Caco-2 (cell line): ENCODE measurements around the gene CNTN2. TPM values are rescaled to one million over a fixed set of nuclear protein-coding genes. Genes with fewer than 3 reads are reported as not detected.

Source experiments
- BruUV-seq: library from RNA; stranded (reverse); fragments of 400-500 nt; replicated peaks from 2 replicates; lab custom pipeline; 2021; lab: Mats Ljungman, UMichigan
- CTCF ChIA-PET: fragments of 300-600 bp; sonication (Branson Sonifier 250); formaldehyde crosslinking; loops from one replicate; lab custom pipeline; 2022; ENCODE audit warnings: antibody characterized with exemption; lab: Charles Lee
- POLR2A ChIA-PET: fragments of 300-600 bp; sonication (Branson Sonifier 250); formaldehyde crosslinking; loops from one replicate; lab custom pipeline; 2022; ENCODE audit warnings: antibody characterized with exemption; lab: Charles Lee
- DNase-seq, 2 experiments: peaks; one replicate each; pipeline versions ENCODE4 v3.0.0 to v3.0.0-alpha.2; 2020 to 2022
- H3K27me3 ChIP-seq: replicated peaks from 2 replicates; pipeline ENCODE4 v1.6.0; 2011; ENCODE audit warnings: low read length; ENCODE audit not compliant: control insufficient read depth, insufficient read depth
- H3K36me3 ChIP-seq: 2 replicates; pipeline ENCODE4 v1.5.1; 2011; ENCODE audit warnings: low read length; ENCODE audit not compliant: control insufficient read depth, insufficient read depth
- H3K4me1 ChIP-seq: fragments of 250-450 bp; sonication (Bioruptor Pico); 2 replicates; pipeline ENCODE4 v1.5.1; 2020; ENCODE audit warnings: mild to moderate bottlenecking
- H3K4me3 ChIP-seq: 2 replicates; pipeline ENCODE4 v1.5.1; 2011; ENCODE audit warnings: low read depth, mild to moderate bottlenecking, control low read depth, low read length
- H3K9me3 ChIP-seq: fragments of 250-450 bp; sonication (Bioruptor Pico); 2 replicates; pipeline ENCODE4 v1.5.1; 2020; ENCODE audit warnings: mild to moderate bottlenecking, moderate library complexity
- H3K27ac Mint-ChIP-seq: one replicate; pipeline ENCODE4 v1.8.0; 2022; ENCODE audit warnings: mixed read lengths; ENCODE audit not compliant: unreplicated experiment
- H3K27me3 Mint-ChIP-seq: one replicate; pipeline ENCODE4 v1.8.0; 2022; ENCODE audit warnings: mixed read lengths; ENCODE audit not compliant: insufficient read depth, unreplicated experiment
- H3K36me3 Mint-ChIP-seq: one replicate; pipeline ENCODE4 v1.8.0; 2022; ENCODE audit warnings: mild to moderate bottlenecking, mixed read lengths; ENCODE audit not compliant: insufficient read depth, unreplicated experiment
- H3K4me1 Mint-ChIP-seq: one replicate; pipeline ENCODE4 v1.8.0; 2022; ENCODE audit warnings: low read depth, mixed read lengths; ENCODE audit not compliant: unreplicated experiment
- H3K4me3 Mint-ChIP-seq: one replicate; pipeline ENCODE4 v1.8.0; 2022; ENCODE audit warnings: mild to moderate bottlenecking, moderate library complexity, mixed read lengths; ENCODE audit not compliant: unreplicated experiment
- H3K9me3 Mint-ChIP-seq: one replicate; pipeline ENCODE4 v1.8.0; 2022; ENCODE audit warnings: mixed read lengths; ENCODE audit not compliant: unreplicated experiment
- CTCF ChIP-seq, 2 experiments: fragments of 200-600 bp in 1 of 2; IDR thresholded peaks; 1 replicate in 1 of 2; 2 replicates in 1 of 2; pipeline versions ENCODE4 v1.5.1 to v1.8.0; 2011 to 2022; ENCODE audit warnings: antibody characterized with exemption in 1 of 2, control low read depth in 1 of 2, inconsistent platforms in 1 of 2, low read depth in 1 of 2, low read length in 1 of 2, mild to moderate bottlenecking in 1 of 2, moderate library complexity in 1 of 2; ENCODE audit not compliant: insufficient read depth in 1 of 2, severe bottlenecking in 1 of 2, unreplicated experiment in 1 of 2
- intact Hi-C: fragments of 100-400 bp; cut with micrococcal nuclease; formaldehyde crosslinking; loops from one replicate; pipeline ENCODE4 v1.10.0; 2022; ENCODE audit not compliant: unreplicated experiment
- total RNA-seq: library from RNA; stranded (reverse); gene quantifications from 2 replicates; pipeline ENCODE4 v1.2.3, GENCODE V29; 2022

CNTN2 gene
- total RNA-seq, 1 experiment from 2014 or later = not detected

GRCh38 chr1:205009670-205010069 is 33.3 kb upstream of the CNTN2 start:
- Histone ChIP-seq H3K9me3 (no peaks in the 10 kb centered on the region), H3K4me3 (no peak overlapping the region), H3K4me1 (peaks cover 7% of the 10 kb centered on the region), H3K36me3 (no peaks in the 10 kb centered on the region), H3K27me3 (no peaks in the 10 kb centered on the region)
- Mint-ChIP-seq H3K27me3 (peaks cover 8% of the 10 kb centered on the region), H3K27ac (no peak overlapping the region), H3K9me3 (no peaks in the 10 kb centered on the region), H3K4me1 (no peaks in the 10 kb centered on the region), H3K36me3 (no peaks in the 10 kb centered on the region), H3K4me3 (no peak overlapping the region)
- no peak for TF ChIP-seq CTCF (IDR thresholded peaks at IDR 0.05; ENCODE audit: insufficient read depth in 1 of 2, low read depth in 1 of 2, low read length in 1 of 2, severe bottlenecking in 1 of 2, unreplicated experiment in 1 of 2)
- BruUV-seq = no TSS peak
- ChIA-PET CTCF (no interaction called here), POLR2A (no interaction called here)
- no peak for DNase-seq
- intact Hi-C loops = no loop called here

- H3K9me3 Mint-ChIP-seq = no peaks in the 10 kb centered on the region
- H3K27me3 Mint-ChIP-seq = no peaks in the 10 kb centered on the region
- no peak overlapping the region for H3K4me3 Mint-ChIP-seq
- no peak for DNase-seq
- Histone ChIP-seq H3K4me1 (peaks cover 7% of the 10 kb centered on the region), H3K36me3 (no peaks in the 10 kb centered on the region), H3K27me3 (no peaks in the 10 kb centered on the region), H3K4me3 (no peak overlapping the region), H3K9me3 (no peaks in the 10 kb centered on the region)
- intact Hi-C loops = no loop called here
- CTCF ChIA-PET = interaction anchor here (0.6 to 1.0 kb wide), 2 partner anchors 49 to 475 kb away, joined by 3 to 4 read pairs; no protein-coding TSS in a partner anchor
- POLR2A ChIA-PET = no interaction called here
- H3K27ac Mint-ChIP-seq = no peak overlapping the region
- TF ChIP-seq CTCF (IDR thresholded peaks at IDR 0.05; ENCODE audit: insufficient read depth in 1 of 2, low read depth in 1 of 2, low read length in 1 of 2, severe bottlenecking in 1 of 2, unreplicated experiment in 1 of 2) = no peak
- no peaks in the 10 kb centered on the region for H3K4me1 Mint-ChIP-seq
- BruUV-seq = no TSS peak
- no peaks in the 10 kb centered on the region for H3K36me3 Mint-ChIP-seq
These were observed 30.4 kb upstream of the CNTN2 start for GRCh38 chr1:205012391-205013140.

GRCh38 chr1:205013683-205014367 is 29.2 kb upstream of the CNTN2 start:
- Mint-ChIP-seq H3K4me1 (no peaks in the 10 kb centered on the region), H3K36me3 (no peaks in the 10 kb centered on the region), H3K4me3 (no peak overlapping the region), H3K27me3 (no peaks in the 10 kb centered on the region), H3K27ac (no peak overlapping the region), H3K9me3 (no peaks in the 10 kb centered on the region)
- intact Hi-C loops = no loop called here
- CTCF ChIA-PET = interaction anchor here (1.0 kb wide), 1 partner anchor 48 kb away, joined by 4 read pairs; no protein-coding TSS in a partner anchor
- Histone ChIP-seq H3K27me3 (no peaks in the 10 kb centered on the region), H3K4me3 (no peak overlapping the region), H3K4me1 (peaks cover 7% of the 10 kb centered on the region), H3K9me3 (no peaks in the 10 kb centered on the region), H3K36me3 (no peaks in the 10 kb centered on the region)
- DNase-seq = no peak
- POLR2A ChIA-PET = no interaction called here
- TF ChIP-seq CTCF (IDR thresholded peaks at IDR 0.05; ENCODE audit: insufficient read depth in 1 of 2, low read depth in 1 of 2, low read length in 1 of 2, severe bottlenecking in 1 of 2, unreplicated experiment in 1 of 2) = no peak
- no TSS peak for BruUV-seq
